Measurements from ENCODE around the gene MRPS15. TPM values are rescaled to one million over a fixed set of nuclear protein-coding genes. Genes with fewer than 3 reads are reported as not detected.
"Not testable (repeated sequence)": the region's sequence is repeated elsewhere in the genome, so short reads cannot be mapped to it uniquely, and the experiment has no call there.

MRPS15 gene
- total and polyA plus RNA-seq, 2 donors, result 60.4 to 80.7 TPM

- DNase-seq (ENCODE audit: low read depth in 6 of 9, low spot score in 9 of 9), result no peak
- WGBS, result 97% methylated on average over 6 of the region's 6 CpGs
- Histone ChIP-seq H3K27me3 (ENCODE audit: control insufficient read depth in 2 of 2, insufficient read depth in 1 of 2, low read length in 1 of 2) (peaks cover 0 to 2% of the 10 kb centered on the region in 2 donors), H3K36me3 (ENCODE audit: control insufficient read depth in 2 of 2, insufficient read depth in 2 of 2, low read length in 1 of 2) (no peaks in the 10 kb centered on the region), H3K27ac (ENCODE audit: low read depth in 1 of 2, low read length in 1 of 2) (no peak overlapping the region), H3K9me3 (ENCODE audit: control insufficient read depth in 2 of 2, insufficient read depth in 1 of 2, low read length in 1 of 2) (no peaks in the 10 kb centered on the region), H3K4me1 (ENCODE audit: control insufficient read depth in 2 of 2, insufficient read depth in 2 of 2, low read length in 2 of 2) (peaks cover 0 to 21% of the 10 kb centered on the region in 2 donors), H3K4me3 (ENCODE audit: low read length in 2 of 2) (no peak overlapping the region)
Measured at GRCh38 chr1:36481091-36481490, 16.9 kb upstream of the MRPS15 start.

DNA sequence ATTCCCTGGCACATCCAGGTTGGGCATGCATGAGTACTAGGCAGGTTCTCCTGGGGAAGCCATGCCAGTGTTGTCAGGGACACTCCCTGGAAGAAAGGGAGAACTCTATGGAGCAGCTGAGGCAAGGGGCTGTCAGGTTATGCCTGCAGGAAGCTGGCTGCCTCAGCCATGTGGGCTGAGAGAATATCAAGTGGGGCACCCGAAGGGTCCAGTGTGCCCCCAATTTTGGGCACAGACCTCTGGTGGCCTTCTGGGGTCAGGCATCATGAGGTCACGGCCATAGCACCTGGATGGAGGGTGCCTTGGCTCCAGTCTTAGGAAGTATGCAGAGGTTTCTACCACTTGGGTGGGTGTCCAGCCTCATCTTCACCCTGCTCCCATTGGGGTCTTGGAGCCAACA is 16.0 kb upstream of the MRPS15 start:
- Histone ChIP-seq H3K27me3 (ENCODE audit: control insufficient read depth in 2 of 2, insufficient read depth in 1 of 2, low read length in 1 of 2) (peaks cover 0 to 2% of the 10 kb centered on the region in 2 donors), H3K9me3 (ENCODE audit: control insufficient read depth in 2 of 2, insufficient read depth in 1 of 2, low read length in 1 of 2) (no peaks in the 10 kb centered on the region), H3K27ac (ENCODE audit: low read depth in 1 of 2, low read length in 1 of 2) (no peak overlapping the region), H3K4me1 (ENCODE audit: control insufficient read depth in 2 of 2, insufficient read depth in 2 of 2, low read length in 2 of 2) (peaks cover 0 to 21% of the 10 kb centered on the region in 2 donors), H3K4me3 (ENCODE audit: low read length in 2 of 2) (no peak overlapping the region), H3K36me3 (ENCODE audit: control insufficient read depth in 2 of 2, insufficient read depth in 2 of 2, low read length in 1 of 2) (no peaks in the 10 kb centered on the region)
- no peak for DNase-seq (ENCODE audit: low read depth in 6 of 9, low spot score in 9 of 9)
- WGBS, result 96% methylated on average over 2 of the region's 2 CpGs

- Histone ChIP-seq H3K9me3 (ENCODE audit: control insufficient read depth in 2 of 2, insufficient read depth in 1 of 2, low read length in 1 of 2) (no peaks in the 10 kb centered on the region), H3K27ac (ENCODE audit: low read depth in 1 of 2, low read length in 1 of 2) (no peak overlapping the region), H3K27me3 (ENCODE audit: control insufficient read depth in 2 of 2, insufficient read depth in 1 of 2, low read length in 1 of 2) (peaks cover 0 to 2% of the 10 kb centered on the region in 2 donors), H3K36me3 (ENCODE audit: control insufficient read depth in 2 of 2, insufficient read depth in 2 of 2, low read length in 1 of 2) (no peaks in the 10 kb centered on the region), H3K4me1 (ENCODE audit: control insufficient read depth in 2 of 2, insufficient read depth in 2 of 2, low read length in 2 of 2) (peaks cover 0 to 21% of the 10 kb centered on the region in 2 donors), H3K4me3 (ENCODE audit: low read length in 2 of 2) (no peak overlapping the region)
- 96% methylated on average over 2 of the region's 2 CpGs for WGBS
- DNase-seq (ENCODE audit: low read depth in 6 of 9, low spot score in 9 of 9), result no peak
Measured at GRCh38 chr1:36479505-36480051, 15.4 kb upstream of the MRPS15 start.

GRCh38 chr1:36477615-36478014 is 13.4 kb upstream of the MRPS15 start:
- H3K36me3 ChIP-seq (ENCODE audit: control insufficient read depth in 2 of 2, insufficient read depth in 2 of 2, low read length in 1 of 2); H3K27me3 ChIP-seq (ENCODE audit: control insufficient read depth in 2 of 2, insufficient read depth in 1 of 2, low read length in 1 of 2); H3K27ac ChIP-seq (ENCODE audit: low read depth in 1 of 2, low read length in 1 of 2); H3K9me3 ChIP-seq (ENCODE audit: control insufficient read depth in 2 of 2, insufficient read depth in 1 of 2, low read length in 1 of 2); H3K4me3 ChIP-seq (ENCODE audit: low read length in 2 of 2); DNase-seq (ENCODE audit: low read depth in 6 of 9, low spot score in 9 of 9): not testable (repeated sequence)
- WGBS, result 97% methylated on average over 13 of the region's 13 CpGs
- peaks cover 0 to 24% of the 10 kb centered on the region in 2 donors for H3K4me1 ChIP-seq (ENCODE audit: control insufficient read depth in 2 of 2, insufficient read depth in 2 of 2, low read length in 2 of 2)

DNA sequence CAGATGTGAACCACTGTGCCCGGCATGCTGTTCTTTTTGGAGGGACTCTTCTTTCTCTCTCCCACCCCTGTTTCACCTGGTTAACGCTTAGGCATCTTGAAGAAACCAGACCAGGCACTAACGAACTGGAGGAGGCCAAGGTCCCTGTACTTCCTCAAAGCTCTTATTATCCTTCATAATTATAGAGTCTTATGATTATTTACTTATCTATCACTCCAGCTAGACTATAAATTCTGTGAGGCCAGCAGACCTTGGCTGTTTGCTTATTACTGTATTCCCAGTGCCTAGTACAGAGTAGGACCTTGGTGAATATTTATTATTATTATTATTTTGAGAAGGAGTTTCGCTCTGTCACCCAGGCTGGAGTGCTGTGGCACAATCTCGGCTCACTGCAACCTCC is 12.8 kb upstream of the MRPS15 start:
- Histone ChIP-seq H3K9me3 (ENCODE audit: control insufficient read depth in 2 of 2, insufficient read depth in 1 of 2, low read length in 1 of 2) (no peaks in the 10 kb centered on the region), H3K27ac (ENCODE audit: low read depth in 1 of 2, low read length in 1 of 2) (no peak overlapping the region), H3K4me3 (ENCODE audit: low read length in 2 of 2) (no peak overlapping the region), H3K27me3 (ENCODE audit: control insufficient read depth in 2 of 2, insufficient read depth in 1 of 2, low read length in 1 of 2) (no peaks in the 10 kb centered on the region), H3K36me3 (ENCODE audit: control insufficient read depth in 2 of 2, insufficient read depth in 2 of 2, low read length in 1 of 2) (no peaks in the 10 kb centered on the region), H3K4me1 (ENCODE audit: control insufficient read depth in 2 of 2, insufficient read depth in 2 of 2, low read length in 2 of 2) (peaks cover 0 to 17% of the 10 kb centered on the region in 2 donors)
- WGBS, result 97% methylated on average over 5 of the region's 5 CpGs
- no peak for DNase-seq (ENCODE audit: low read depth in 6 of 9, low spot score in 9 of 9)

DNA sequence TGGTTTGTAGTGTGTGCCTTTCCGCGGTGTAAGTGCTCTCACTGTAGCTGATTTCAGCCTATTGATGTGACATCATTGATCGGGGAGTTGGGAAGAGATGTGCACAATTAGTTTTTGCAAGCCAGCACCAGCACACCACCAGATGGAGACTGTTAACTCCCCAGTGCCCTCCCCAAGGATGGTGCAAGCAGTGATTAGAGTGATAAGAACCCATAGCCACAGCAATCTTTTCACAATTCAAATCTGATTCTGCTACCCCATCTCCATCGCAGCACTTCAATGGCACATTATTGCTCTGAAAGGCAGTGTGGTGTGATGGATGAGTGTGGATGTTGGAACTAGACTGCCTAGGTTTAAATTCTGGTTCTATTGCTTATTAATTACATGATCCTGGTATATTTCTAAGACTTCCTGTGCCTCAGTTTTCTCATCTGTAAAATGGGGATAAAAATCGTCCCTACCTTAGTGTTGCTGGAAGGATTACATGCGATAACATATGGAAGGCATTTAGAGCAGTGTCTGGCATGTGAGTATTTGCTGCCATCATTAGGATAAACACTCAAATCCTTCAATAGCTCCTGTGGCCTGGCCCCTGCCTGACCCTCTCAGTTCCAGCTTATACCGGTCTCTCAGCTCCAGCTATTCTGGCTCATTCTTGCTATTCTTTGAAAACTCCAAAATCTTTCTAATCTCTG is 11.9 kb upstream of the MRPS15 start:
- H3K27ac ChIP-seq (ENCODE audit: low read depth in 1 of 2, low read length in 1 of 2), result no peak overlapping the region
- H3K4me3 ChIP-seq (ENCODE audit: low read length in 2 of 2), result no peak overlapping the region
- no peaks in the 10 kb centered on the region for H3K9me3 ChIP-seq (ENCODE audit: control insufficient read depth in 2 of 2, insufficient read depth in 1 of 2, low read length in 1 of 2)
- no peaks in the 10 kb centered on the region for H3K27me3 ChIP-seq (ENCODE audit: control insufficient read depth in 2 of 2, insufficient read depth in 1 of 2, low read length in 1 of 2)
- no peak for DNase-seq (ENCODE audit: low read depth in 6 of 9, low spot score in 9 of 9)
- H3K4me1 ChIP-seq (ENCODE audit: control insufficient read depth in 2 of 2, insufficient read depth in 2 of 2, low read length in 2 of 2), result peaks cover 0 to 10% of the 10 kb centered on the region in 2 donors
- 90% methylated on average over 7 of the region's 7 CpGs for WGBS
- H3K36me3 ChIP-seq (ENCODE audit: control insufficient read depth in 2 of 2, insufficient read depth in 2 of 2, low read length in 1 of 2), result no peaks in the 10 kb centered on the region

- DNase-seq (ENCODE audit: low read depth in 6 of 9, low spot score in 9 of 9), result no peak
- Histone ChIP-seq H3K4me3 (ENCODE audit: low read length in 2 of 2) (no peak overlapping the region), H3K27ac (ENCODE audit: low read depth in 1 of 2, low read length in 1 of 2) (no peak overlapping the region), H3K4me1 (ENCODE audit: control insufficient read depth in 2 of 2, insufficient read depth in 2 of 2, low read length in 2 of 2) (peaks cover 0 to 10% of the 10 kb centered on the region in 2 donors), H3K36me3 (ENCODE audit: control insufficient read depth in 2 of 2, insufficient read depth in 2 of 2, low read length in 1 of 2) (no peaks in the 10 kb centered on the region), H3K27me3 (ENCODE audit: control insufficient read depth in 2 of 2, insufficient read depth in 1 of 2, low read length in 1 of 2) (no peaks in the 10 kb centered on the region), H3K9me3 (ENCODE audit: control insufficient read depth in 2 of 2, insufficient read depth in 1 of 2, low read length in 1 of 2) (no peaks in the 10 kb centered on the region)
- WGBS, result 90% methylated on average over 9 of the region's 9 CpGs
Measured at GRCh38 chr1:36475341-36475740, 11.2 kb upstream of the MRPS15 start.

- no peak overlapping the region for H3K4me3 ChIP-seq (ENCODE audit: low read length in 2 of 2)
- 96% methylated on average over 6 of the region's 6 CpGs for WGBS
- H3K27ac ChIP-seq (ENCODE audit: low read depth in 1 of 2, low read length in 1 of 2), result no peak overlapping the region
- peaks cover 0 to 10% of the 10 kb centered on the region in 2 donors for H3K4me1 ChIP-seq (ENCODE audit: control insufficient read depth in 2 of 2, insufficient read depth in 2 of 2, low read length in 2 of 2)
- no peak for DNase-seq (ENCODE audit: low read depth in 6 of 9, low spot score in 9 of 9)
- no peaks in the 10 kb centered on the region for H3K36me3 ChIP-seq (ENCODE audit: control insufficient read depth in 2 of 2, insufficient read depth in 2 of 2, low read length in 1 of 2)
- no peaks in the 10 kb centered on the region for H3K9me3 ChIP-seq (ENCODE audit: control insufficient read depth in 2 of 2, insufficient read depth in 1 of 2, low read length in 1 of 2)
- H3K27me3 ChIP-seq (ENCODE audit: control insufficient read depth in 2 of 2, insufficient read depth in 1 of 2, low read length in 1 of 2), result no peaks in the 10 kb centered on the region
Measured at GRCh38 chr1:36472656-36473055, 8.5 kb upstream of the MRPS15 start.

DNA sequence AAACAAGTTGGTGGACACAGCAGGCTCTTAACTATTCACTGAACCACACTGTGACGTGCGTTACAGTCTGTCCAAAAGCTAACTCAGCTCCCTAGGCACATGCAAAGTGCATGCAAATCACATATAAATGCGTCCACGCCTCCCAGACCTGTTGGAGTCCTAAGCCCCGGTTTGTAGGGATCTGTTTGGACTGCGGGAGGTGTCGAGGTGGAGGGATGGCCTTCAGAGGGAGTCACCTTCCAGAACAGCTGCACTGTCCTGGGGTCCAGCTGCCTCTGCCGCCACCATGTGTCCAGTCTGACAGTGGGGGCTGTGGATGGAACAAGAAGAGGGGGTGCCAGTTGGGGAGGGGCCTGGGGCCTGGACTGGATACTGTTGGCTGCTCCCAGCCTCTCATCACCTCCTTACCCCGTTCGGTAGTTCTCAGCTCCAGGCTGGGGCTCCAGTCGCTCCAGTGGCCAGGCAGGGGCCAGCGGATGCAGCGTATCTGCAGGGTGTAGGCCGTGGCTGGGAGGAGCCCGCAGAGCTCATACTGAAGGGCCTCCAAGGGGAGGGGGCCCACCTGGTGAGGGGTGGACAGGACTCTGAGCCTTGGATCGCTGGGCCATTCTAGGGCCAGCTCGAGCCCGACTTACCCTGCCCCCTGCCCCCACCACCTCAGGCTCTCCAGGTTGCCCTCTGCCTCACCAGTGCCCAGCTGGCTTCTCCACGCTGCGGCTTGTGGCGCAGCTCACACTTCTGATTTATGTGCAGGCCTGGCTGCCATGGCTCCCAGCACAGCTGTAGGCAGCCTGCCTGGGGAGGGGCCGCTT is 7.9 kb upstream of the MRPS15 start:
- H3K27me3 ChIP-seq (ENCODE audit: control insufficient read depth in 2 of 2, insufficient read depth in 1 of 2, low read length in 1 of 2), result no peaks in the 10 kb centered on the region
- peaks cover 0 to 10% of the 10 kb centered on the region in 2 donors for H3K4me1 ChIP-seq (ENCODE audit: control insufficient read depth in 2 of 2, insufficient read depth in 2 of 2, low read length in 2 of 2)
- H3K9me3 ChIP-seq (ENCODE audit: control insufficient read depth in 2 of 2, insufficient read depth in 1 of 2, low read length in 1 of 2), result no peaks in the 10 kb centered on the region
- no peak overlapping the region for H3K27ac ChIP-seq (ENCODE audit: low read depth in 1 of 2, low read length in 1 of 2)
- H3K36me3 ChIP-seq (ENCODE audit: control insufficient read depth in 2 of 2, insufficient read depth in 2 of 2, low read length in 1 of 2), result no peaks in the 10 kb centered on the region
- WGBS, result 94% methylated on average over 22 of the region's 22 CpGs
- H3K4me3 ChIP-seq (ENCODE audit: low read length in 2 of 2), result no peak overlapping the region
- no peak for DNase-seq (ENCODE audit: low read depth in 6 of 9, low spot score in 9 of 9)

All from thymus (tissue), 11 donors.